CD4-positive, alpha-beta T cell (primary cell): Measurements from ENCODE around the gene CCT3. TPM values are rescaled to one million over a fixed set of nuclear protein-coding genes. Genes with fewer than 3 reads are reported as not detected.

Experiments
- ATAC-seq: fragments of 200-7000 bp; cut with Tn5 transposase; one replicate; pipeline ENCODE4 v1.10.0; 2022; ENCODE audit warnings: mild to moderate bottlenecking; ENCODE audit not compliant: poor library complexity
- CTCF ChIA-PET: fragments of 350-600 bp; sonication (Branson Sonifier 250); formaldehyde crosslinking; loops from one replicate; lab custom pipeline; 2021; ENCODE audit warnings: antibody characterized with exemption, inconsistent platforms; lab: Charles Lee
- POLR2A ChIA-PET: fragments of 350-600 bp; sonication (Branson Sonifier 250); formaldehyde crosslinking; loops from one replicate; lab custom pipeline; 2021; ENCODE audit warnings: antibody characterized with exemption, inconsistent platforms; lab: Charles Lee
- DNase-seq, 14 experiments: peaks; one replicate each; pipeline ENCODE4 v3.0.0-alpha.2; 2013 to 2020; ENCODE audit warnings: mixed read lengths in 2 of 14
- H3K27ac ChIP-seq, 2 donors: one replicate each; pipeline versions ENCODE4 v1.5.1 to v1.7.0; 2013; ENCODE audit warnings: low read length in 2 of 2, low read depth in 1 of 2, mild to moderate bottlenecking in 1 of 2
- H3K27me3 ChIP-seq, 2 experiments: 1 replicate in 1 of 2; 2 replicates in 1 of 2; pipeline versions ENCODE4 v1.6.1 to v1.7.0; 2013; ENCODE audit warnings: low read length in 2 of 2, control low read depth in 1 of 2, mild to moderate bottlenecking in 1 of 2, moderate library complexity in 1 of 2; ENCODE audit not compliant: insufficient read depth in 2 of 2, control insufficient read depth in 1 of 2
- H3K36me3 ChIP-seq: one replicate; pipeline ENCODE4 v1.6.1; 2013; ENCODE audit warnings: low read length, control low read depth; ENCODE audit not compliant: insufficient read depth
- H3K4me1 ChIP-seq: one replicate; pipeline ENCODE4 v1.6.1; 2013; ENCODE audit warnings: low read length, control low read depth; ENCODE audit not compliant: insufficient read depth
- H3K4me3 ChIP-seq: one replicate; pipeline ENCODE4 v1.5.1; 2013; ENCODE audit warnings: mild to moderate bottlenecking, low read length, moderate library complexity
- H3K9me3 ChIP-seq, 2 experiments: 1 replicate in 1 of 2; 2 replicates in 1 of 2; pipeline versions ENCODE4 v1.6.1 to v1.7.0; 2013; ENCODE audit warnings: low read length in 2 of 2, mild to moderate bottlenecking in 2 of 2, control low read depth in 1 of 2, moderate library complexity in 1 of 2; ENCODE audit not compliant: control insufficient read depth in 1 of 2, insufficient read depth in 1 of 2
- H3K27ac Mint-ChIP-seq: one replicate; pipeline ENCODE4 v1.8.0; 2020; ENCODE audit warnings: mixed read lengths
- H3K27me3 Mint-ChIP-seq: one replicate; pipeline ENCODE4 v1.8.0; 2021; ENCODE audit warnings: mixed read lengths
- H3K36me3 Mint-ChIP-seq: one replicate; pipeline ENCODE4 v1.8.0; 2021; ENCODE audit warnings: low read depth, mixed read lengths
- H3K4me1 Mint-ChIP-seq: one replicate; pipeline ENCODE4 v1.8.0; 2021; ENCODE audit warnings: low read depth, mixed read lengths
- H3K4me3 Mint-ChIP-seq: one replicate; pipeline ENCODE4 v1.8.0; 2020; ENCODE audit warnings: mild to moderate bottlenecking, mixed read lengths
- H3K9me3 Mint-ChIP-seq: one replicate; pipeline ENCODE4 v1.8.0; 2020; ENCODE audit warnings: mixed read lengths
- CTCF ChIP-seq: fragments of 200-600 bp; IDR thresholded peaks from one replicate; pipeline ENCODE4 v1.8.0; 2022; ENCODE audit warnings: antibody characterized with exemption, mild to moderate bottlenecking
- intact Hi-C, 2 experiments: fragments of 100-400 bp; cut with DNase I in 1 of 2; cut with micrococcal nuclease in 1 of 2; formaldehyde crosslinking; loops; one replicate each; pipeline versions ENCODE4 v1.15.1 to v1.9.0; 2023 to 2025; cut with DNase I, micrococcal nuclease
- total RNA-seq, 174 experiments: library from RNA in 2 of 174; stranded (reverse) in 2 of 174; gene quantifications; one replicate each; pipeline ENCODE4 v1.2.3 and lab custom pipeline; 2021 to 2026

The CCT3 gene
- total RNA-seq, 2 experiments from 2014 or later: 49.6 to 50.2 TPM

GRCh38 chr1:156260896-156261295 lies 77.2 kb downstream of the CCT3 start:
- Histone ChIP-seq H3K27ac (no peak overlapping the region), H3K4me3 (no peak overlapping the region), H3K4me1 (no peaks in the 10 kb centered on the region), H3K9me3 (no peaks in the 10 kb centered on the region), H3K36me3 (peaks cover 83% of the 10 kb centered on the region), H3K27me3 (no peaks in the 10 kb centered on the region)
- DNase-seq (no peak), ATAC-seq (no peak)
- Mint-ChIP-seq H3K4me3 (no peak overlapping the region), H3K27ac (no peak overlapping the region), H3K36me3 (peaks cover 92% of the 10 kb centered on the region), H3K27me3 (no peaks in the 10 kb centered on the region), H3K9me3 (no peaks in the 10 kb centered on the region), H3K4me1 (no peaks in the 10 kb centered on the region)
- CTCF ChIA-PET: interaction anchor here (0.6 kb wide), 1 partner anchor 14 kb away, joined by 3 read pairs; no protein-coding TSS in a partner anchor
- no peak for TF ChIP-seq CTCF
- POLR2A ChIA-PET: interaction anchor here (0.9 kb wide), 1 partner anchor 15 kb away, joined by 3 read pairs; no protein-coding TSS in a partner anchor
- intact Hi-C loops: no loop called here

GRCh38 chr1:156259805-156260204 lies 78.3 kb downstream of the CCT3 start:
- Mint-ChIP-seq H3K4me1 (no peaks in the 10 kb centered on the region), H3K27me3 (no peaks in the 10 kb centered on the region), H3K27ac (no peak overlapping the region), H3K9me3 (no peaks in the 10 kb centered on the region), H3K36me3 (peaks cover 86% of the 10 kb centered on the region), H3K4me3 (no peak overlapping the region)
- ChIA-PET CTCF (no interaction called here), POLR2A (interaction anchor here (0.8 to 1.2 kb wide), 2 partner anchors 22 to 47 kb away, joined by 3 read pairs; partner anchors contain the start of genes PMF1 and SMG5)
- ATAC-seq (no peak), DNase-seq (no peak)
- intact Hi-C loops: no loop called here
- Histone ChIP-seq H3K27me3 (no peaks in the 10 kb centered on the region), H3K9me3 (no peaks in the 10 kb centered on the region), H3K4me3 (no peak overlapping the region), H3K36me3 (peaks cover 81% of the 10 kb centered on the region), H3K27ac (no peak overlapping the region), H3K4me1 (no peaks in the 10 kb centered on the region)
- no peak for TF ChIP-seq CTCF

Other genes with a start within 250 kb of the CCT3 start
- gene LMNA, start 223.6 kb downstream of the CCT3 start, total RNA-seq: 100 to 1,000 TPM; 435 to 455 TPM
- 10 to 100 TPM in 1 of 2 experiments, 1 to 10 TPM in 1; 9.4 to 10.1 TPM for gene SEMA4A, start 184.7 kb downstream of the CCT3 start, total RNA-seq
- 10 to 100 TPM; 11.6 to 13.0 TPM for gene SLC25A44, start 144.2 kb downstream of the CCT3 start, total RNA-seq
- gene PMF1, start 125.3 kb downstream of the CCT3 start, total RNA-seq: 10 to 100 TPM; 58.0 to 61.2 TPM
- gene BGLAP, start 96.1 kb downstream of the CCT3 start, total RNA-seq: 1 to 10 TPM; 1.9 to 2.6 TPM
- 1 to 10 TPM; 3.4 to 3.6 TPM for gene PAQR6, start 90.2 kb downstream of the CCT3 start, total RNA-seq
- 10 to 100 TPM; 51.6 to 56.1 TPM for gene SMG5, start 55.5 kb downstream of the CCT3 start, total RNA-seq
- 1 to 10 TPM; 1.0 to 1.7 TPM for gene TMEM79, start 54.0 kb downstream of the CCT3 start, total RNA-seq
- 10 to 100 TPM; 12.3 to 16.1 TPM for gene GLMP, start 42.6 kb downstream of the CCT3 start, total RNA-seq
- gene VHLL, start 39.0 kb downstream of the CCT3 start, total RNA-seq: not detected
- gene TSACC, start 234 bp upstream of the CCT3 start, total RNA-seq: not detected
- gene RHBG, start 30.9 kb upstream of the CCT3 start, total RNA-seq: not detected
- gene MEF2D, start 162.5 kb upstream of the CCT3 start, total RNA-seq: 100 to 1,000 TPM; 155 to 162 TPM
- gene IQGAP3, start 234.3 kb upstream of the CCT3 start, total RNA-seq: not detected
- 1 to 10 TPM; 5.7 to 8.1 TPM for gene TTC24, start 241.4 kb upstream of the CCT3 start, total RNA-seq